ENCODE measurements around the gene CBFA2T2. TPM values are rescaled to one million over a fixed set of nuclear protein-coding genes. Genes with fewer than 3 reads are reported as not detected.

CBFA2T2 gene
- total RNA-seq, 1 donor from 2014 or later: 17.5 TPM

DNA sequence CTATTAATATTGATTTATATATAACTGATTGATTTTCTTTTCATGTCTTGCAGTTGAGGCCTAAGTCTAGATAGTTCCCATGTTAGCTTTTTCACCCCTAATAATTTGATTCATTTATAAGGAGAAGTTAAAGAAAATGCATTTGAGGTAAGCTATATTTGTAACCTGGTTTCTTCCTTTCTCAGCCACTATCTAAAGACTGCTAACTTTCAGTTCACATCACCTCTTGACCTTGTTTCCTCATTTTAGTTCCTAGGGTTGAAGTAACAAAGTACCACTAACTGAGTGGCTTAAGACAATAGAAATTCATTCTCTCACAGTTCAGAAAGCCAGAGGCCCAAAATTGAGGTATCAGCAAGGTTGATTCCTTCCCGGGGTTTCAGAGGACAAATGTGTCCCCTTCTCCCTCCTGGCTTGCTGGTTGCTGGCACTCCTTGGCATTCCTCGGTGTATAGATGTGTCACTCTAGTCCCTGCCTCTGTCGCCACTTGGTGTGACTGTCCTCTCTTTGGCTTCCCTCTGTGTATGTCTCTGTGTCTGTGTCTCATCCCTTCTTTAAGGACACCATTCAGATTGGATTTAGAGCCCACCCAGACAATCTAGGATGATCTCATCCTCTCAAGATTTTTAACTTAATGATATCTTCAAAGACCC, 116.3 kb downstream of the CBFA2T2 start:
- DNase-seq (ENCODE audit: low spot score): no peak
- Mint-ChIP-seq H3K36me3 (ENCODE audit: low read depth, unreplicated experiment) (no peaks in the 10 kb centered on the region), H3K27me3 (ENCODE audit: unreplicated experiment) (no peaks in the 10 kb centered on the region), H3K4me1 (ENCODE audit: unreplicated experiment) (peaks cover 8% of the 10 kb centered on the region), H3K4me3 (ENCODE audit: unreplicated experiment) (no peak overlapping the region), H3K27ac (ENCODE audit: unreplicated experiment) (no peak overlapping the region), H3K9me3 (ENCODE audit: unreplicated experiment) (no peaks in the 10 kb centered on the region)
- TF ChIP-seq, protein P1, sequence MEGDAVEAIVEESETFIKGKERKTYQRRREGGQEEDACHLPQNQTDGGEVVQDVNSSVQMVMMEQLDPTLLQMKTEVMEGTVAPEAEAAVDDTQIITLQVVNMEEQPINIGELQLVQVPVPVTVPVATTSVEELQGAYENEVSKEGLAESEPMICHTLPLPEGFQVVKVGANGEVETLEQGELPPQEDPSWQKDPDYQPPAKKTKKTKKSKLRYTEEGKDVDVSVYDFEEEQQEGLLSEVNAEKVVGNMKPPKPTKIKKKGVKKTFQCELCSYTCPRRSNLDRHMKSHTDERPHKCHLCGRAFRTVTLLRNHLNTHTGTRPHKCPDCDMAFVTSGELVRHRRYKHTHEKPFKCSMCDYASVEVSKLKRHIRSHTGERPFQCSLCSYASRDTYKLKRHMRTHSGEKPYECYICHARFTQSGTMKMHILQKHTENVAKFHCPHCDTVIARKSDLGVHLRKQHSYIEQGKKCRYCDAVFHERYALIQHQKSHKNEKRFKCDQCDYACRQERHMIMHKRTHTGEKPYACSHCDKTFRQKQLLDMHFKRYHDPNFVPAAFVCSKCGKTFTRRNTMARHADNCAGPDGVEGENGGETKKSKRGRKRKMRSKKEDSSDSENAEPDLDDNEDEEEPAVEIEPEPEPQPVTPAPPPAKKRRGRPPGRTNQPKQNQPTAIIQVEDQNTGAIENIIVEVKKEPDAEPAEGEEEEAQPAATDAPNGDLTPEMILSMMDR (IDR thresholded peaks at IDR 0.05; ENCODE audit: unreplicated experiment): no peak

DNA sequence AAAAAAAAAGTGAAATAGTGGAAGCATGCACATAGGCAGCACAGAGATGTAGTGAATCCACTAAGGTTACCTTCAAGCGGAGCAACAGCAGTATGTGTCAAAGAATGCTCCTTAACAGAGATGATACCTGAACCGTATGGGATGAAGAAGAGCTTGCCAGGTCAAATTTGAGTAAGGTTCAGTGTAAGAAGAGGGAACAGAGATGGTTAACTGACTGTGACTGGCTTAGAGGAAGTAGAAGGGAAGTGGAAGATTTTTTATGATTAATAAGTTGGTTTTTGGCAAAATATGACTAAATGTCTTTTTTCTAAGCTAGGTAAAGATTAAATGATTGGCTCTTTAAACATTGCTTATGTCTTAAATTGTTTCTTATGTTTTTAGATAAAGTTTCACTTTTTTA, 119.6 kb downstream of the CBFA2T2 start:
- no peak overlapping the region for H3K27ac Mint-ChIP-seq (ENCODE audit: unreplicated experiment)
- DNase-seq (ENCODE audit: low spot score): no peak
- H3K27me3 Mint-ChIP-seq (ENCODE audit: unreplicated experiment): no peaks in the 10 kb centered on the region
- TF ChIP-seq, protein P1 (IDR thresholded peaks at IDR 0.05; ENCODE audit: unreplicated experiment): no peak
- peaks cover 7% of the 10 kb centered on the region for H3K4me1 Mint-ChIP-seq (ENCODE audit: unreplicated experiment)
- H3K36me3 Mint-ChIP-seq (ENCODE audit: low read depth, unreplicated experiment): no peaks in the 10 kb centered on the region
- H3K4me3 Mint-ChIP-seq (ENCODE audit: unreplicated experiment): no peak overlapping the region
- no peaks in the 10 kb centered on the region for H3K9me3 Mint-ChIP-seq (ENCODE audit: unreplicated experiment)

DNA sequence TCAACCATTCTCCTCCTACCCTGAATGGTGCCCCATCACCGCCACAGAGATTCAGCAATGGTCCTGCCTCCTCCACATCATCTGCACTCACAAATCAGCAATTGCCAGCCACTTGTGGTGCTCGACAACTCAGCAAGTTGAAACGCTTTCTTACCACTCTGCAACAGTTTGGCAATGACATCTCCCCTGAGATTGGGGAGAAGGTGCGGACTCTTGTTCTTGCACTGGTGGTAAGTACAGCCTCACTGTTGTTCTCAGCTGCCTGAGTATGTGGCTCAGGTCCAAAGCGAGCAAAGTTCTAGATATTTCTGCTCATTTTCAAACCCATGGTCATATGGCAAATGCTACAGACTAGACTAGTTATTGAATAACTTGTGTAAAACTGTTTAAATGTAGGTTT, 121.2 kb downstream of the CBFA2T2 start:
- H3K9me3 Mint-ChIP-seq (ENCODE audit: unreplicated experiment): no peaks in the 10 kb centered on the region
- no peak overlapping the region for H3K27ac Mint-ChIP-seq (ENCODE audit: unreplicated experiment)
- H3K4me3 Mint-ChIP-seq (ENCODE audit: unreplicated experiment): no peak overlapping the region
- DNase-seq (ENCODE audit: low spot score): no peak
- TF ChIP-seq, protein P1 (IDR thresholded peaks at IDR 0.05; ENCODE audit: unreplicated experiment): no peak
- H3K36me3 Mint-ChIP-seq (ENCODE audit: low read depth, unreplicated experiment): no peaks in the 10 kb centered on the region
- H3K4me1 Mint-ChIP-seq (ENCODE audit: unreplicated experiment): peaks cover 5% of the 10 kb centered on the region
- no peaks in the 10 kb centered on the region for H3K27me3 Mint-ChIP-seq (ENCODE audit: unreplicated experiment)

DNA sequence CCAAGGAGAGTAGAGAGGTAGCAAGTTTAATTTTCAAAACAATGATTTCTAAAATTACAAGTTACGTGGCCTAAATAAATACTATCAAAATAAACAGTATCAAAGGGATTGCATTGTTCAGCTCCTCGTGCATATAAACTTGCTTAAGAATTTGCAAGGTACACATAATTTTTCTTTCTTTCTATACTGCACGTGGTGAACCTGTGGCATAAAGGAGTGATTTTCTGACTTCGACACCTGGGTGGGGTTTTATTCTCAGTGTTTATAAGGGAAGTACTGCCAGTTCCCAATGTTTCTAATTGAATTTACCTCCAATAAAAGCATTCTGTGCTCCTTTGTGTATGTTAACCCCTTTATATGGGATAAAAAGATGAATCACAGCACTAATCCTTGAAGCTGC, 122.1 kb downstream of the CBFA2T2 start:
- Mint-ChIP-seq H3K9me3 (ENCODE audit: unreplicated experiment) (no peaks in the 10 kb centered on the region), H3K27me3 (ENCODE audit: unreplicated experiment) (no peaks in the 10 kb centered on the region), H3K27ac (ENCODE audit: unreplicated experiment) (no peak overlapping the region), H3K4me1 (ENCODE audit: unreplicated experiment) (no peaks in the 10 kb centered on the region), H3K36me3 (ENCODE audit: low read depth, unreplicated experiment) (no peaks in the 10 kb centered on the region), H3K4me3 (ENCODE audit: unreplicated experiment) (no peak overlapping the region)
- no peak for DNase-seq (ENCODE audit: low spot score)
- TF ChIP-seq, protein P1 (IDR thresholded peaks at IDR 0.05; ENCODE audit: unreplicated experiment): no peak

DNA sequence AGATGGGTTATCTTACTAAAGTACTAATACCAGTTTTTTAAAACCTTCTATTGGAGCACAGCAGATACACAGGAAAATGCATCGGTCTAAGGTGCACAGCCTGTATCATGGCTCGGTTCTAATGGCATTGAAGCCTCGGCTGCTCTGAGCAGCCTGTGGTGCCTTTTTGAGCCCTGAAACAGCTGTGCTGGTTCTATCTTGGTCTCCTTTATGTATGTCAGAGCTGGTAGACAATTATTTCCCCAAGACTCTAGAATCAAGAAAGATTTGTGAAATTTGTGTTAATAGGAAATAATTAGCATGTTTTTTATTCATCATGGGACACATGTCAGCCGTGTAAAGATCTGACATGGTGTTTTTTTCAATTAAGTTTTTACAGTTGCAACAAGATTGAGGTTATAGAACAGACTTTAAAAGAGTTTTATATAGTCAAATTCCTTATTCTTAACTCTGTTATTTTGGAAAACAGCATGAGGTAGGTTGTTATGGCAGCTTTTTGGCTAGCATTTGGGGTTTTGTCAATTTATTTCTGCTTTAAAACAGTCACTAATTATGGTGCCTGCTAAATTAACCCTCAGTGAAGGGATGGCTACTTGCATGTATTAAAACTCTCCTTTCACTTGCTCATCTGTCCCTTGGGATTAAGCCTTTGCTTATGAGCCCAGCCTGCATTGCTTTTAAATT, 132.0 kb downstream of the CBFA2T2 start:
- TF ChIP-seq, protein P1 (IDR thresholded peaks at IDR 0.05; ENCODE audit: unreplicated experiment): no peak
- Mint-ChIP-seq H3K4me1 (ENCODE audit: unreplicated experiment) (peaks cover 13% of the 10 kb centered on the region), H3K36me3 (ENCODE audit: low read depth, unreplicated experiment) (peaks cover 3% of the 10 kb centered on the region), H3K9me3 (ENCODE audit: unreplicated experiment) (no peaks in the 10 kb centered on the region), H3K4me3 (ENCODE audit: unreplicated experiment) (no peak overlapping the region), H3K27ac (ENCODE audit: unreplicated experiment) (no peak overlapping the region), H3K27me3 (ENCODE audit: unreplicated experiment) (no peaks in the 10 kb centered on the region)
- DNase-seq (ENCODE audit: low spot score): no peak

Data from endothelial cell (in vitro differentiated cells).